HCT116 (cell line): ENCODE measurements around the gene NMNAT3. TPM values are rescaled to one million over a fixed set of nuclear protein-coding genes. Genes with fewer than 3 reads are reported as not detected.
A peak's percentile ranks its signal among the peaks of the same experiment; 100 is the strongest.

Source experiments
- ATAC-seq: fragments of 200-7000 bp; cut with Tn5 transposase; 2 replicates; pipeline ENCODE4 v1.9.1; 2020; ENCODE audit warnings: mild to moderate bottlenecking, moderate library complexity
- BruUV-seq: library from RNA; stranded (reverse); fragments of 400-500 nt; replicated peaks from 2 replicates; lab custom pipeline; 2021; lab: Mats Ljungman, UMichigan
- CTCF ChIA-PET: fragments of 300-600 bp; sonication (Branson Sonifier 250); formaldehyde crosslinking; loops from one replicate; lab custom pipeline; 2021; ENCODE audit warnings: antibody characterized with exemption; lab: Charles Lee
- POLR2A ChIA-PET: fragments of 300-600, 350-600 bp; sonication (Branson Sonifier 250); formaldehyde crosslinking; loops from one replicate; lab custom pipeline; 2021; ENCODE audit warnings: antibody characterized with exemption; lab: Charles Lee
- RAD21 ChIA-PET, 2 experiments: fragments of 300-600 bp; sonication (Branson Sonifier 250); formaldehyde crosslinking; loops; one replicate each; lab custom pipeline; 2023; ENCODE audit warnings: low total read pairs in 2 of 2; ENCODE audit not compliant: uncharacterized antibody in 2 of 2, unreplicated experiment in 2 of 2, low non-redundant PET in 1 of 2; lab: Charles Lee
- DNase-seq: peaks from one replicate; pipeline ENCODE4 v3.0.0-alpha.2; 2010; ENCODE audit warnings: low read depth, low spot score
- H2AFZ ChIP-seq: fragments of 200-600 bp; shearing (Covaris generic), sonication (generic); 2 replicates; pipeline ENCODE4 v1.6.1; 2017; ENCODE audit warnings: low read depth, mixed run types, mixed read lengths, antibody characterized with exemption, low read length; ENCODE audit not compliant: poor library complexity, severe bottlenecking
- H3K27ac ChIP-seq: 2 replicates; pipeline ENCODE4 v1.5.1; 2012; ENCODE audit warnings: low read depth, low read length
- H3K27me3 ChIP-seq: fragments of 200-600 bp; sonication (generic); 2 replicates; pipeline ENCODE4 v1.6.1; 2016; ENCODE audit warnings: mixed run types, low read length, mixed read lengths; ENCODE audit not compliant: insufficient read depth
- H3K36me3 ChIP-seq, 2 experiments: fragments of 200-500 bp in 1 of 2; fragments of 200-600 bp in 1 of 2; sonication (Bioruptor generic) in 1 of 2; sonication (generic) in 1 of 2; 2 replicates each; pipeline versions ENCODE4 v1.5.1 to v1.6.1; 2014 to 2016; ENCODE audit warnings: low read length in 2 of 2, inconsistent platforms in 1 of 2, mixed read lengths in 1 of 2, mixed run types in 1 of 2; ENCODE audit not compliant: insufficient read depth in 2 of 2, control insufficient read depth in 1 of 2
- H3K4me1 ChIP-seq, 2 experiments: fragments of 200-600 bp in 1 of 2; sonication (generic) in 1 of 2; 2 replicates each; pipeline versions ENCODE4 v1.5.1 to v1.6.1; 2012 to 2017; ENCODE audit warnings: low read length in 2 of 2, inconsistent platforms in 1 of 2, mild to moderate bottlenecking in 1 of 2, mixed read lengths in 1 of 2, mixed run types in 1 of 2, moderate library complexity in 1 of 2; ENCODE audit not compliant: insufficient read depth in 2 of 2, control insufficient read depth in 1 of 2
- H3K4me2 ChIP-seq: fragments of 200-600 bp; sonication (generic); 2 replicates; pipeline ENCODE4 v1.6.1; 2017; ENCODE audit warnings: mixed run types, low read length, mixed read lengths
- H3K4me3 ChIP-seq, 2 experiments: fragments of 200-600 bp in 1 of 2; sonication (generic) in 1 of 2; replicated peaks in 1 of 2; 2 replicates each; pipeline ENCODE4 v1.5.1; 2011 to 2016; ENCODE audit warnings: low read length in 2 of 2, control low read depth in 1 of 2, low read depth in 1 of 2, mild to moderate bottlenecking in 1 of 2, mixed read lengths in 1 of 2, mixed run types in 1 of 2
- H3K79me2 ChIP-seq: fragments of 200-600 bp; sonication (generic); 2 replicates; pipeline ENCODE4 v1.6.1; 2017; ENCODE audit warnings: mild to moderate bottlenecking, mixed run types, low read length, moderate library complexity, mixed read lengths; ENCODE audit not compliant: insufficient read depth
- H3K9ac ChIP-seq: fragments of 200-600 bp; sonication (generic); 2 replicates; pipeline ENCODE4 v1.6.1; 2016; ENCODE audit warnings: low read length, mixed read lengths
- H3K9me2 ChIP-seq: fragments of 200-600 bp; sonication (generic), shearing (Covaris generic); 2 replicates; pipeline ENCODE4 v1.6.1; 2017; ENCODE audit warnings: mixed run types, mild to moderate bottlenecking, moderate library complexity; ENCODE audit not compliant: insufficient read depth
- H3K9me3 ChIP-seq, 2 experiments: fragments of 200-500 bp in 1 of 2; fragments of 200-600 bp in 1 of 2; sonication (Bioruptor generic) in 1 of 2; sonication (generic) in 1 of 2; 2 replicates each; pipeline ENCODE4 v1.6.1; 2014 to 2017; ENCODE audit warnings: low read length in 2 of 2, mixed read lengths in 2 of 2, inconsistent platforms in 1 of 2, low read depth in 1 of 2, mild to moderate bottlenecking in 1 of 2, mixed run types in 1 of 2, moderate library complexity in 1 of 2; ENCODE audit not compliant: control insufficient read depth in 1 of 2, insufficient read depth in 1 of 2
- H4K20me1 ChIP-seq: fragments of 200-600 bp; sonication (generic), shearing (Covaris generic); 2 replicates; pipeline ENCODE4 v1.6.1; 2017; ENCODE audit warnings: mixed run types, mild to moderate bottlenecking, moderate library complexity; ENCODE audit not compliant: insufficient read depth
- EZH2 ChIP-seq: fragments of 200-600 bp; sonication (generic); IDR thresholded peaks from 2 replicates; pipeline ENCODE4 v1.6.1; 2017; ENCODE audit warnings: antibody characterized with exemption, mixed run types
- FOSL1 ChIP-seq: IDR thresholded peaks from 2 replicates; pipeline ENCODE4 v1.6.1; 2012; ENCODE audit warnings: low read depth
- RAD21 ChIP-seq: IDR thresholded peaks from 2 replicates; pipeline ENCODE4 v1.6.1; 2012; ENCODE audit warnings: low read depth, mild to moderate bottlenecking
- SIN3A ChIP-seq: IDR thresholded peaks from 2 replicates; pipeline ENCODE4 v1.6.1; 2012; ENCODE audit warnings: low read depth
- SP1 ChIP-seq: IDR thresholded peaks from 2 replicates; pipeline ENCODE4 v1.6.1; 2012; ENCODE audit warnings: low read depth
- SRF ChIP-seq: IDR thresholded peaks from 2 replicates; pipeline ENCODE4 v1.6.1; 2012; ENCODE audit warnings: low read depth
- ZFX ChIP-seq: fragments of 450-650 bp; IDR thresholded peaks from 2 replicates; pipeline ENCODE4 v1.6.1; 2017
- ZNF274 ChIP-seq: fragments of 200-500 bp; sonication (Bioruptor generic); IDR thresholded peaks from 2 replicates; pipeline ENCODE4 v1.6.1; 2014; ENCODE audit warnings: mild to moderate bottlenecking, low read depth, low read length, inconsistent platforms
- intact Hi-C: fragments of 100-400 bp; cut with micrococcal nuclease; formaldehyde crosslinking; loops from 2 replicates; pipeline ENCODE4 v1.10.0; 2022
- total RNA-seq: library from RNA; stranded (reverse); gene quantifications from one replicate; pipeline ENCODE4 v1.2.1, GENCODE V29; 2021; ENCODE audit not compliant: unreplicated experiment
- TF ChIP-seq, protein P1 (sequence below), 3 experiments: fragments of 200-600 bp in 1 of 3; sonication (generic) in 1 of 3; IDR thresholded peaks in 2 of 3; conservative IDR thresholded peaks in 1 of 3; 2 replicates each; pipeline ENCODE4 v1.5.1; 2012 to 2017; ENCODE audit warnings: low read depth in 2 of 3, low read length in 2 of 3, antibody characterized with exemption in 1 of 3, borderline replicate concordance in 1 of 3, control low read depth in 1 of 3, mild to moderate bottlenecking in 1 of 3, mixed read lengths in 1 of 3, mixed run types in 1 of 3, moderate library complexity in 1 of 3; ENCODE audit not compliant: insufficient read depth in 1 of 3

The NMNAT3 gene
- total RNA-seq, 1 experiment from 2014 or later = 5.7 TPM

DNA sequence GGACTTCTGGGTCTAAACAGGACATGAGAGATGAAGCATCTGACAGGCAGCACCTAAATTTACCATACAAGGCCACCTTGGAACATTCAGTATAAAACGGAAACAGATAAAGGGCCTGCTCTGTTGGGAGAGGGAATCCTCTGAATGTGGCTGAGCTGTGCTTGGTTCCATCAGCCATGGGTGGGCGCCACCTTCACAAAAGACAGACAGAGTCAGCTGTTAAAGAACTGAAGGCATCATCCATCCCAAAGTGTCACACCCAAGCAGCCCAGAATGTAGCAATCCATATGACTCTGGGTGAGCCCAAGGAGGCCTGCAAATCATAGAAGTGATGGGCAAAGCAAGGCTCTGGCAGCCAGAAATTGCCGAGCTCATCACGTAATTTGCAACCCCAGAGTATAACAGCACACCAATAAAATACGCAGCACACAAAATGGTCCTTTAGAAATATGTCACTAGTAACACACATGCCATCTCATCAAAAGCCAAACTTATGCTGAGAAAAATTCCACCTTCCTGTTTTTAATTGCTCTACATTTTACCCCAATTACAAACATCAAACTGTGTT lies 113.4 kb downstream of the NMNAT3 start:
- Histone ChIP-seq H3K4me2 (no peak overlapping the region), H3K9me3 (no peaks in the 10 kb centered on the region), H3K4me1 (no peaks in the 10 kb centered on the region), H3K4me3 (no peak overlapping the region), H3K27me3 (no peaks in the 10 kb centered on the region), H3K79me2 (no peaks in the 10 kb centered on the region), H4K20me1 (no peaks in the 10 kb centered on the region), H3K36me3 (no peaks in the 10 kb centered on the region), H3K9ac (no peak overlapping the region), H3K9me2 (no peaks in the 10 kb centered on the region), H2AFZ (no peak overlapping the region), H3K27ac (no peak overlapping the region)
- ChIA-PET RAD21 (interaction anchor here in 1 of 2 experiments (0.9 kb wide), 1 partner anchor 136 kb away, joined by 6 read pairs; no protein-coding TSS in a partner anchor), CTCF (interaction anchor here (0.6 to 0.8 kb wide), 2 partner anchors 137 to 210 kb away, joined by 3 read pairs; no protein-coding TSS in a partner anchor), POLR2A (no interaction called here)
- intact Hi-C loops = loop anchor here (5.0 kb wide), 1 partner anchor 452 kb away; no protein-coding TSS in a partner anchor
- ATAC-seq (peak; percentile 72), DNase-seq (peak; percentile 8)
- no TSS peak for BruUV-seq
- TF ChIP-seq RAD21 = peak; percentile 68
- TF ChIP-seq SIN3A = no peak
- TF ChIP-seq ZFX = no peak
- TF ChIP-seq, protein P1, sequence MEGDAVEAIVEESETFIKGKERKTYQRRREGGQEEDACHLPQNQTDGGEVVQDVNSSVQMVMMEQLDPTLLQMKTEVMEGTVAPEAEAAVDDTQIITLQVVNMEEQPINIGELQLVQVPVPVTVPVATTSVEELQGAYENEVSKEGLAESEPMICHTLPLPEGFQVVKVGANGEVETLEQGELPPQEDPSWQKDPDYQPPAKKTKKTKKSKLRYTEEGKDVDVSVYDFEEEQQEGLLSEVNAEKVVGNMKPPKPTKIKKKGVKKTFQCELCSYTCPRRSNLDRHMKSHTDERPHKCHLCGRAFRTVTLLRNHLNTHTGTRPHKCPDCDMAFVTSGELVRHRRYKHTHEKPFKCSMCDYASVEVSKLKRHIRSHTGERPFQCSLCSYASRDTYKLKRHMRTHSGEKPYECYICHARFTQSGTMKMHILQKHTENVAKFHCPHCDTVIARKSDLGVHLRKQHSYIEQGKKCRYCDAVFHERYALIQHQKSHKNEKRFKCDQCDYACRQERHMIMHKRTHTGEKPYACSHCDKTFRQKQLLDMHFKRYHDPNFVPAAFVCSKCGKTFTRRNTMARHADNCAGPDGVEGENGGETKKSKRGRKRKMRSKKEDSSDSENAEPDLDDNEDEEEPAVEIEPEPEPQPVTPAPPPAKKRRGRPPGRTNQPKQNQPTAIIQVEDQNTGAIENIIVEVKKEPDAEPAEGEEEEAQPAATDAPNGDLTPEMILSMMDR (IDR thresholded peaks at IDR 0.05 in 2 of 3, conservative IDR thresholded peaks at IDR 0.05 in 1 of 3; ENCODE audit: borderline replicate concordance in 1 of 3, insufficient read depth in 1 of 3, low read depth in 2 of 3, low read length in 2 of 3) = peak; percentile 23 to 58 (median 53); a peak in 4 of 6 replicates

DNA sequence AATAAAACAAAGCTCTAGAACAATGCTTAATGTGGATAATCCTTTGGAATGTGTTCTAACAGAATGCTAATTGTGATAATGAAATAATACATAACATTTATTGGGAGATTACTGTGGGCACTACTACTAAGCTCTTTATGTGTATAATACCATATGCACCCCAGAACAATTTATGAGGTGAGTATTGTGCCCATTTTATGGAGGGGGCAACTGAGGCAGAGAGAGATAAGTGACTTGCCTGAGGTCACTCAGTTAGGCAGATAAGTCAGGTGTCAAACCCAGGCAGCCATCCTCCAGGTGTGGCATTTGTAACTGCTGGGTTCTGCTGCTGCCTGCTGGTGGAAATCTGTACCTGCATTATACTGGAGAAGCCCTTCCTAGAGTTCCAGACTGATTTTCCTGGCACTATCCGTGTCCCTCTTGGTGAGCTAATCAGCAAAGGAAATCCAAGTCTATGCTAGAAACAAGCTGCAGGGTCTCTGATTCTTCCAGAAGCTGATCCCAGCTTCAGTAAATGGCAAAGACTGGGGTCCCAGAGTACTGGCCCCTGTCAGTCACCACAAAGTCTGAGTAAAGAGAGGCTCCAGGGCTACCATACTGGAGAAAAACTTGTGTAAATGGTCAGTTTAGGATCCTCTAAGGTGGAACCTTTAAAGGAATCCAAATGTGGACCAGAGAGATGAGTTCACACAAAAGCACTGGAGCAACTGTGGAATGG lies 115.7 kb downstream of the NMNAT3 start:
- POLR2A ChIA-PET = no interaction called here
- ATAC-seq = peak; percentile 95

More for the DNA sequence above, 115.7 kb downstream of the NMNAT3 start:
- intact Hi-C loops = loop anchor here (1.0 to 5.0 kb wide), 4 partner anchors 42 to 450 kb away; no protein-coding TSS in a partner anchor
- TF ChIP-seq SP1 (no peak), EZH2 (no peak), SRF (no peak), RAD21 (peak; percentile 97), FOSL1 (no peak), SIN3A (no peak), ZNF274 (no peak)
- TF ChIP-seq, protein P1 (IDR thresholded peaks at IDR 0.05 in 2 of 3, conservative IDR thresholded peaks at IDR 0.05 in 1 of 3; ENCODE audit: borderline replicate concordance in 1 of 3, insufficient read depth in 1 of 3, low read depth in 2 of 3, low read length in 2 of 3) = peak; percentile 73 to 90 (median 86)
- H3K27ac ChIP-seq = no peak overlapping the region
- peak; percentile 56 for DNase-seq
- no peaks in the 10 kb centered on the region for H4K20me1 ChIP-seq
- H3K27me3 ChIP-seq = no peaks in the 10 kb centered on the region
- H3K4me3 ChIP-seq = no peak overlapping the region
- no peaks in the 10 kb centered on the region for H3K9me3 ChIP-seq
- H3K4me1 ChIP-seq = no peaks in the 10 kb centered on the region
- no peaks in the 10 kb centered on the region for H3K36me3 ChIP-seq
- no peak overlapping the region for H3K9ac ChIP-seq
- H3K9me2 ChIP-seq = no peaks in the 10 kb centered on the region
- ChIA-PET CTCF (interaction anchor here (0.7 to 2.6 kb wide), 8 partner anchors 20 to 208 kb away, joined by 3 to 40 read pairs (median 4); no protein-coding TSS in a partner anchor), RAD21 (interaction anchor here (0.7 to 1.4 kb wide), 2 partner anchors 134 kb away, joined by 3 to 6 read pairs; no protein-coding TSS in a partner anchor)
- no peaks in the 10 kb centered on the region for H3K79me2 ChIP-seq
- BruUV-seq = no TSS peak
- H2AFZ ChIP-seq = no peak overlapping the region
- no peak overlapping the region for H3K4me2 ChIP-seq
